ENCODE data around the gene COL20A1.

The COL20A1 gene

DNA sequence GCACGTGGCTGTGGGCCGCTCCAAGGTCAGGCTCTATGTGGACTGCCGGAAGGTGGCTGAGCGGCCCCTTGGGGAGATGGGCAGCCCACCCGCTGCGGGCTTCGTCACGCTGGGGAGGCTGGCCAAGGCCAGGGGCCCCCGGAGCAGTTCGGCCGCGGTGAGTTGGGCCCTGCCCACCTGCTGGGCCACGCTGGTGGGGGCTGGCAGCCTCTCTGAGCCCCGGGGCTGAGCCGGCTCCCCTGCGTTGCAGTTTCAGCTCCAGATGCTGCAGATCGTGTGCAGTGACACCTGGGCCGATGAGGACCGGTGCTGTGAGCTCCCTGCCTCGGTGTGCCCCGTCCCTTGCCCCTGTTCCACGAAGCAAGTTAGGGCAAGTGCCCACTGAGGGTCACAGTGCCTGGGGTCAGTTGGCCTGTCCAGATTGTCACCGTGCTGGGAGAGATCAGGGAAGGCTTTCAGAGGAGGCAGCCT, 27.1 kb downstream of the COL20A1 start:
- DNase-seq (ENCODE audit: low spot score) = no peak

DNA sequence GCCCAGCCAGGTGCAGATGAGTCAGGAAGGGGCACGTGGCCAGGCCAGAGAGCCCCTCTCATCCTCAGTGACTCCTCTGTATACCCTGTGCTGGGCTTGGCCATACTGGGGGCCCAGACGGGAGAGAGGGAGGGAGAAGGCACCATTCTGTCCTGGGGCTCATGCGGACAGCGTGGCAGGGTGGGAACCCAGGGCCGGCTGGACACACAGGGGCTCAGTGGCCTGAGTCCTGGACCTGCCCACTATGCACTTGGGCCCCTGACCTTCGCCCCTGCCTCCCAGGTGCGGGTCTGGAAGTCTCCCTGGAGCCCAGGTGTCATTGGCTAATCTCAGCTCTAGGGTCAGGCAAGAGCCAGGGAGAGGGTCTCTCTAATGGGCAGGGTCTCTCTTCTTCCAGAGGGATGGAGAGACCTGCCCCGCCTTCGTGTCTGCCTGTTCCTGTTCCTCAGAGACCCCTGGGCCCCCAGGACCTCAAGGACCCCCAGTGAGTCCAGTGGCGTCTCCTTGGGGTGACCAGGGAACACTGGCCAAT, 27.7 kb downstream of the COL20A1 start:
- no peak for DNase-seq (ENCODE audit: low spot score)

DNA sequence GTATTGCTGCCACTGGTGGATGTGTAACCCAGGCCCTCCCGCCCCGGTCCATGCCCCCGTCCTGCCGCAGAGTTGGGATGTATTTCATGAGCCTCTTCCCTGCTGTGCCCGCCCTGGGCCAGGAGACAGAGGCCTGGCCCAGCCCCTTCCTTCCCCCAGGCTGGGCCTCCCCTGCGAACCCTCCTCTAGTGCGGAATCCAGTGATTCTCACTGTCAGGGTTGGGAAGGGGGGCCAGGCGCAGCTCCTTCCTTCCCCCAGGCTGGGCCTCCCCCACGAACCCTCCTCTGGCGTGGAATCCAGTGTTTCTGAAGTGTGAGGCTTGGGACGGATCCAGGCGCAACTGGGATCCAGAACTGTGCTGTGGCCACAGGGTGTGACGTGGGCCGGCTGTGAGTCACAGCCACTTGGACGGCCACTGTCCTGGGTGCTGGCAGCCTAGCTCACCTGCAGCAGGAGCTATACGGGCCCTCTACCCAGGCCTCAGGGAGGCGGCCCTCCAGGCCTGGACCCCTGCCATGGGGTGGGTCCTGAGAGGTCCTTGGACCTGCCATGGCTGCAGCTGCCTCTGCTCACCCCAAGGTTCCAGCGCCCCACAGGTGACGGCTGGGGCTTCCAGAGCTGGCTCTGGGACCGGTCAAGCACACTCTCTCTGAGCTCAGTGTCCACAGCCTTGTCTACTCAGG, 28.3 kb downstream of the COL20A1 start:
- DNase-seq (ENCODE audit: low spot score) = no peak

DNA sequence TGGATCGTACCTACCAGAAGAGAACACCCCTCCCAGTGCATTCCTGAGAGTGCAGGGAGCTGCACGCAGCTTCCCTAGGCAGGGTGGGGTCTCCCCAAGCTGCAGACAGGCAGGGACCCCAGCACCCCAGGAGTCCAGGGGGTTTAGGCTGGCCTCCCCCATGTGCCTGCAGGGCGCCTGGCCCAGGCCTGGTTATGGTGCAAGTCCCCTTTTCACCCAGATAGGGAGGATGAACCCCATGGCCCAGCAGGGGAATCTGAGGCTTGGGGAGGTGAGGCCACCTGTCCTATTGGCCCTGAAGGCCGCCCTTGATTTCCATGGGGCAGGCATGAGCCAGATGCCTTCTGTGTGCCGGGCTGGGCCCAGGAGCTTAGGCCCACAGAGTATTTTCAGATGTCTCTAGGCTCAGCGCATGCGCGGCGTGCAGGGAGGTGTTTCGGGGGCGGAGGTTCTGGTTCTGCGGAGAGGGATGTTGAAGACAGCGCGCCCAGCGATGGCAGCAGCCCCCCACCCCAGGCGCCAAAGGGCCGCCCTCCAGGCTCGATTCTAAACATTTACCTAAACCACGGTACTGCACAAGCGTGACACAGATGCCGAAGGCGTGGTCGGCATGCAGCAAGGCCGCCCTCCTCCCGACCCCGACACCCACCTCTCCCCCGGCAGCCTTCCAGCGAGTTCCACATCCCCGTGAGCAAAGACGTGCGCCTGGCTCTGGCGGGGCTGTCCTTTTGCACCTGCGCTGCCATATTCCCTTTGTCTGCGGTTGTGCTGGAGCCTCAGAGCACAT, 29.4 kb downstream of the COL20A1 start:
- DNase-seq (ENCODE audit: low spot score) = no peak

DNA sequence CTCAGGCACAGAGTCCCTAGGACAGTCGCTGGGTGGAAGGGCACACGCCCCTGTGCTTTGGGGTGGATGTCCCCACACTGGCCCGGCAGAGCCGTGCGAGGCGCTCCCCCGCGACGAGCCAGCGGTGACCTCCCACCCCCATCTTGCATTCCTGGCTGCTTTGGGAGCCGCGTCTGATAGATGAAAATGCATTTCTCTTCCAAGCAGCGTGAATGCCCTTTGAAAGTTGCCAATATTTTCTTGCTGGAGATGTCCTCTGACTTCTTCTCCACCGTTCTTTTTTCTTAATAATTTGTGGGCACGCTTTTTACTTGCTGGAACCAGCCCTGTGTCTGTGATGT, 29.9 kb downstream of the COL20A1 start:
- no peak for DNase-seq (ENCODE audit: low spot score)

DNA sequence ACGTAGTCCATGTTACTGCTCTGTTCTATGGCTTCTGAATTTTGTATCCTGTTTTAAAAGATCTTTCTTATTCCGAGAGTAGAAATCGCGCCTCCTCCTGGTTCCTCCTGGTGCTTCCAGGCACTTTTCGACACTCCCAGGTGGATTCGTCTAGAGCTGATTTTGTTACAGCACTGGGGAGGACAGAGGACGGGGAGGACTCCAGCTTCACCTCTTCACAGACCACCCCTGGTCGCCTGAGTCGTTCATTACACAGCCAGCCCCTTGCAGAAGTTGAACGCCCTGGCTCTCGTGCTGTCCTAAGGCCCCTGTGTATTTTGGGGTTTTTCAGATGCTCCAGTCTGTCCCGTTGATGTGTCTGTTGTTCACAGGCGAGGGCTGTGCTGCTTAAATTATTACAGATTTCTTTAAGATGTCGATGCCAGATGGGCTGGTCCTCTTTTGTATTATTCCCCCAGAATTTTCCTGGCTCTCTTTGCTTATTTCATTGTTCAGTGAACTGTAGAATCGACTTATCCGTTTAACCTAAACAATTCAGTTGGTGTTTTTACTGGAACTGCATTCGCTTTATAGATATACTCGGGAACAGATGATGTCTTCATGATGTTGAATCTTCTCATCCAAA, 30.5 kb downstream of the COL20A1 start:
- DNase-seq (ENCODE audit: low spot score) = no peak

DNA sequence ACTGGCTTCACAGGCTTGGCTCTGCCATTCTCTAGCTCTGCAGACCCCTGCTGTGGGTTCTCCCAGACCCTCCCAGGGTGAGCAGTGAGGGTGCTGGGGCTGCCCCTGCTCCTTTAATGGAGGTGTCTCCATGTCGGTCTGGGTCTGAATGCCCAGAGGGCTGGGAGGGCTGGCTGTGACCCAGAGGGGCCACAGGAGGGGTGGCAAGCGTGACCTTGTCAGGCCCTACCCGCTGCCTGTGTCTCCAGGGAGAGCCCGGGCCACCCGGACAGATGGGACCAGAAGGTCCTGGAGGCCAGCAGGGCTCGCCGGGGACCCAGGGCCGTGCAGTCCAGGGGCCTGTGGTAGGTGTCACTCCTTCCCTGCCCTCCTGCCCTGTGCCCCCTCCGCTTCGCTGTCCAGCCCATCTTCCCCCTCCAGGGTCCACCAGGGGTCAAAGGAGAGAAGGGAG, 32.1 kb downstream of the COL20A1 start:
- no peak for DNase-seq (ENCODE audit: low spot score)

DNA sequence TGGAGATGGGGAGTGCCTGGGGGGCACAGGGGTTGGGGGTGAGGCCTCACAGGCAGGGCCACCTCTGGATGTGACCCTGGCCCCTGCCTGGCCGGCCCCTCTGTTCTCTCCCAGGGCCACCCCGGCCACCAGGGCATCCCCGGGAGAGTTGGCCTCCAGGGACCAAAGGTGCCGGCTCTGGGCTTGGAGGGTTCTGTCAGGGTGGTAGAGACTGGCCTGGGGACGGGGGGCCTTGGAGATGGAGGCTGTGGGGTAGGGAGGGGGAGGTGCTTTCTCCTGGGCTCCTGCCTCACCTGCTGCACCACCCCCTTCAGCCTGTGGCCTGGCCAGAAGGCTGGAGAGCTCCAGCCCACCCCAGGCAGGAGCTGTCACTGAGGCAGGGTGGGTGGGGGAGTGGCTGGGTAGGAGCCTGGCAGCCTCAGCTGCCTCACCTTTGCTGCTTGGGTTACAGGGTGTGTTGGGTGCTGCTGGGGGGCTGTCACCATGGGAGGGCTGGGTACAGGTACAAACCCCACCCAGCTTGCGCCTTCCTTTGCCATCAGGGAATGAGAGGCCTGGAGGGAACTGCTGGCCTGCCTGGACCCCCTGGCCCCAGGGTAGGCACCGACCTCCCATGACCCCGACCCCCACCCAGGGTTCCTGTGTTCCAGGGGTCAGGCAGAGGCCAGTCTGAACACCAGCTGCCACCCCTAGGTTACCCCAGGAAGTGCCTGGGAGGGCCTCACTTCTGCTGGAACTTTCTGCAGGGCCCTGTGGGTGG, 32.7 kb downstream of the COL20A1 start:
- no peak for DNase-seq (ENCODE audit: low spot score)

DNA sequence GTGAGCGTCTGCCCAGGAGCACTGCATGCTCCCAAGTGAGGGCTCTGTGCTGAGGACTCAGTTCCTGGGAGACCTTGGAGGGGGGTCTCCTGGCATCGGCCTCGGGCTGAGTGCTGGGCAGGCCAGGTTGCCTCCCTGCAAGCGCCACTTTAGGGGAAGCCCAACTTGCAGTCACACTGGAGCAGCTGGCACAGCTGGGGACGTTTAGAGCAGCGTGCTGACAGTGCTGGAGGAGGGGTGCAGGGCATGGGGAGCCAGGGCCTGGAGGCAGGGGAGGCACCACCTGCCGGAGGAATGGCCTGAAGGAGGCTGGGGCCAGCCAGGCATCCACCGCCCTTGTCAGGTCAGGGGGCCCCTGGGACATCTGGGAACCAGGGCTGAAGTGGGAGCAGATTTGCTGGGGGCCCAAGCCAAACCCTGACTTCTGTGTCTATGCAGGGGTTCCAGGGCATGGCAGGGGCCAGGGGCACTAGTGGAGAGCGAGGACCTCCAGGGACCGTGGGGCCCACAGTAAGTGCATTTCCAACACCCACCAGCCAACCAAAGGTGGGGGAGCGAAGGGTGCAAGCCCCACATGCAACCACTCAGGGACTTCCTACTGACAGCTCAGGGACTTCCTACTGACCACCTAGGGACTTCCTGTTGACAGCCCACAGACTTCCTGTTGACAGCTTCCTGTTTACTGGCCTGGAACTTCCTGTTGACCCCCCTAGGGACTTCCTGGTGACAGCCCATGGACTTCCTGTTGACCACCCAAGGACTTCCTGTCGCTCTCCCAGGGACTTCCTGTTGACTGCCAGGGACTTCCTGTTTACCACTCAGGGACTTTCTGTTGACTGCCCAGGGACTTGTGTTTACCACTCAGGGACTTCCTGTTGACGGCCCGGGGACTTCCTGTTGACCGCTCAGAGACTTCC, 33.6 kb downstream of the COL20A1 start:
- DNase-seq (ENCODE audit: low spot score) = no peak

DNA sequence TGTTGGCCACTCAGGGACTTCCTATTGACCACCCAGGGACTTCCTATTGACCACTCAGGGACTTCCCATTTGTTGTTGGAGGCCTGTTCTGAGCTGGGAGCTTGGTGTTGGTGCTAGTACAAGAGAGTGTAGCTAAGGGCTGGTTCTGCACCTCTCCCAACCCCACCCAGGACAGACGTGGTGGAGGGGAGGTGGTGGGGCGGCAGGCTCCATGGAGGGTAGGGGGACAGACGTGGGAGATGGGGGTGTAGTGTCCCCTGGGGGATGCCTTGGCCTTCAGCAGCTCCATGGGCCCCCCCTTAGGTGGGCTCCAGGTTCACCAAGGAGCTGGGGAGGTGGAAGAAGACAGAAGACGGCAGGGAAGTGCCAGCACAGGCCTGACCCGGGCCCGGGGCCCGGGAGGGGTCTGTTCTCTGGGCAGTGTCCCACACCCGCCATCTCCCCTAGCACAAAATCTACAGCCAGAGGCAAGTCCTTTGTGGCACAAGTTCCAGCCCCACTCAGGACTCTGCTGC, 34.3 kb downstream of the COL20A1 start:
- DNase-seq (ENCODE audit: low spot score) = no peak

DNA sequence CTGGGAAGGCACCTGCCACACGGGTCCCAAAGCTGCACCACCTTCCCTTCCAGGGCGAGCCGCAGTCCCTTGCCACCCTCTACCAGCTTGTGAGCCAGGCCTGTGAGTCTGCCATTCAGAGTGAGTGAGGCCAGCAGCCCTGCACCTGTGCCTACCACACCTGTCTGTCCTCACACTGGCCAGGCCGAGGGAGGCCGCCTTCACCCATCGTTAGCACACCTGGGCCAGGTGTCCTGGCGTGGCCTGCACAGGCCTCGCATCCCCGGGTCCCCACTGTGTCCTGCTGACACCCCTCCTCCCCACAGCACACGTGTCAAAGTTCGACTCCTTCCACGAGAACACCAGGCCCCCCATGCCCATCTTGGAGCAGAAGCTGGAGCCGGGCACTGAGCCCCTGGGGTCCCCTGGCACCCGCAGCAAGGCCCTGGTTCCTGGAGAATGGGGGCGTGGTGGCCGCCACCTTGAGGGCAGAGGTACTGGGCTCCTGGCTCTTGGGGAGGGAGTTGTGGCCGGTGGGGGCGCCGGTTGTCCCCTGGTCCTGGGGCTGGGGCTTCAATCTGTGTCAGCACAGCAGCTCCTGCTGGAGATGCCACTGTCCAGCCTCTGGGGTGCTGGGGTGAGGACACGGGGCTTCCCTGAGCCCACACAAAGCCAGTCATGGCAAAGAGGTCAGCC, 35.2 kb downstream of the COL20A1 start:
- DNase-seq (ENCODE audit: low spot score) = no peak

DNA sequence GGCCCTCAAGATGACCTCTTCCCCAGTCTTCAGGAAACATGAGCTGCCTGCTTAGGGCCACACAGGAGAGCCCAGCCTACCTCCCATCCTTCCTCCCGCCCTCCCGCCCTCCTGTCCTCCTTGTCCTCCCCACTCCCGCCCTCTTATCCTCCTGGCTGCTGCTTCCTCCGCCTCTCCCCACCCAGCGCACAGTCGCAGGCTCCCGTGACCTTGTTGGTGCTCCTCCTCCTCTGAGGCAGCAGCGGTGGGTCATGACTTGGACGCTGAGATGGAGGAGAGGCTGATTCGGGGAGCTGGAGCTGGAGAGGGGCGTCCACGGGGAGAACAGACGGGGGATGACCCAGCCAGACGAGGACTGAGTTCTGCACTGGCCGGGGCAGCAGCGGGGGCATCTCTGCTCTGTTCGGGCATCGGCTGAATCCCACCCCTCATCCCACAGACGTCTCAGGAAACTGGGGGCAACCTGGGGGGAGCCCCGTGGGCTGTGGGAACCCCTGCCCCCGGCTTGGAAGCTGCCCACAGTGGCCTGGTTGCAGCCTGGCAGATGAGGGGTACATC, 35.8 kb downstream of the COL20A1 start:
- no peak for DNase-seq (ENCODE audit: low spot score)

DNA sequence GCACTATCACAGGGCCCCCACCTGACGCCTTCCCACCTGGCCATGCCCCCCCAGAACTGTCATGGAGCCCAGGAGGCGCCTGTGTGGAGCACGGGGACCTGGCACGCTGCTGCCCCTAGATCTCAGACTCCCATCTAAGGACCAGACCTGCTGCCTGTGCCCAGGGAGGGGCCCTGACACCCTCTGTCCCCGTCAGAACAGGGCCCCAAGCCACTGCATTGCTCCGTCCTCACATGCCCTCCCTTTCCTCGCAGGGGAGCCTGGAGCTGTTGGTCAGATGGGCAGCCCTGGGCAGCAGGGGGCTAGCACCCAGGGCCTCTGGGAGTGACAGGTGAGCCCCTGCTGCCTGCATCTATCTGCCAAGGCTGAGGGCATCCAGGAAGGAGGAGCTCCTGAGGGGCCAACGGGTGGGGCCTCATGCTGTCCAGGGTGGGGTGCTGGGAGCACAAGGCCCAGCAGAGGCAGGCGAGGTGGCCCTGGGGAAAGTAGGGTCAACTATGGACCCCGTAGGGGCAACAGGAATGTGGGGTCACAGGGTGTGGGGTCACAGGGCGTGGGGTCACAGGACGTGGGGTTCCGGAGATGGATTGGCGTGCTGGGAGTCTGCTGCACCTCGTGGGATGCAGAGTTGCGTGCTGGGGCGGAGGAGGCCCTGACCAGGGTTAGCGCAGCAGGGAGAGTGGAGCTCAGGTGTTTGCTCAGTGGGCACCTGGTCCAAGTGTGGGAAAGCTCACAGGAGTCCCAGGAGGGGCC, 36.5 kb downstream of the COL20A1 start:
- DNase-seq (ENCODE audit: low spot score) = no peak

DNA sequence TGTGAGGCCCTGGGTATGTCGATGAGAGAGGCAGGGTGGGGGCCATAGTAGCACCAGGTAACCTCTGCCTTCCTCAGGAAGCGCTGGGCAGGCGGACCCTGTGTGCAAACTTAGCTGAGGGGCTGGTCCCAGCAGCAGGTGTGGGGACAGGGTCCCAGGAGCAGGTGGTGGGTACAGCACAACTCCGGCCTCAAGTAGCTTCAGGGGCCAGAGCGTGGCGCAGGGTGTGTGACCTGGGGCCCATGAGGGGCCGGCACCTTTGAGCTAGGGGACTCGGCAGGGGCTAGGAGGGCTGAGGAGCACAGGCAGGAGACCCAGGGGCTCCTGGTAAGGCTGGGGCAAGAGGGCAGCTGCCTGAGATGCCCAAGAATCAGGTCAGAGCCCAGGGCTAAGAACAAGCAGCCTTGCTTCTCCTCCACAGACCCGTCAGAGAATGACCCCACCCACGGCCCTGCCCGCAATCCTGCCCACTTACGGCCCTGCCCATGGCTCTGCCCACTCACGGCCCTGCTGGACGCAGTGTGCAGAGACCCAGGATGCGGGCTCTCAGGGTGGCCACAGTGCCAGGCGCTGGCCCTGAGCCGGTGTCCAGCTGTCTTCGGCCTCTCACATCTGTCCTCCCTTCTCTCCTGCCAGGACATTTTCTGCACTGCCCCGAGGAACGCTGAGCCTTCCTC, 37.2 kb downstream of the COL20A1 start:
- DNase-seq (ENCODE audit: low spot score) = no peak

DNA sequence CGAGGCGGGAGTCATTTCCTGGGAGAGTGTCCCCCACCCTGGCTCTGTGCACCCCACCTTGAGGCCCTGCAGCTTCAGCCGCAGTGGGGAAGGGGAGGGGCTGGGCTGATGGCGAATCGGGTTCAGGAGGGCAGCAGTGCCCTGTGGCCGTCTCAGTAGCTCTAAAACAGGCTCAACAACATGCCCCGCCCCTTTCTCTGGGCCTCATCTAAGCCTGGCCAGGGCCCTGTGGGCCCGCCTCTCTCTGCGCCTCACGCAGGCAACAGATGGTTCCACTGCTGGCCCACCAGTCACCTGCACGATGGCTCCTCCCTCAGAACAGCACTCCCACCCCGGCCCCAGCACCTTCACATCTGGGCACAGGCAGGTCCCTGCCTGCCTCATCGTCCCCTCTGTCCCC, 38.0 kb downstream of the COL20A1 start:
- DNase-seq (ENCODE audit: low spot score) = no peak

DNA sequence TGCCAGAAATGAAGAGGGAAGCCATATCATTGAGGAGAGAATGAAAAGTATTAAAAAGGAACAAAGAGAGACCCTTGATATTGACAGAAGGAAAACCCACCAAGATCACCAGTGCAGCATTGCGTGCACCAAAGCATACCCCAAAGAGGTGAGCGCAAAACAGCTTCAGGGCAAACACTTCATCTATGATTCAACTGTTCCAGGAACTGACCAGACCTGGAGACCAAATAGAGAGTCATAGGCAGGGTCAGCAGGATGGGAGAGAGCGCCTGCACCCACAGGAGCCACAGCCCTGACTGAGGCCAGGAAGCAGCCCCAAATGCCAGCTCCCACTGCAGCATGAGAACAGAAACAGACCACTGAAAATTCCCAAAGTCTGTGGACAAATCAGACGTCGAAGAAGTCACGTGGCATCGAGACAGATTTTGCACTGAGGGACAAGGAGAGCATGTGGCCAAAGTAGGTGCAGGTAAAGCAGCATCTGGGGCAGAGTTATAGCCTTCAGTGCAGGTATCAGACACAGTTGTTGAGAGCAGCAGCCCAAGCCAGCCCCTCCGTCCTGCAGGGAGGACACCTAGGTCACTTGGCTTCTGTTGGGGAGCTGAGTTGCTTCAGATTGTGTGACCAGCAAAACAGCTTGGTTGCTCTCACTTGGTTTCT, 38.9 kb downstream of the COL20A1 start:
- DNase-seq (ENCODE audit: low spot score) = no peak

DNA sequence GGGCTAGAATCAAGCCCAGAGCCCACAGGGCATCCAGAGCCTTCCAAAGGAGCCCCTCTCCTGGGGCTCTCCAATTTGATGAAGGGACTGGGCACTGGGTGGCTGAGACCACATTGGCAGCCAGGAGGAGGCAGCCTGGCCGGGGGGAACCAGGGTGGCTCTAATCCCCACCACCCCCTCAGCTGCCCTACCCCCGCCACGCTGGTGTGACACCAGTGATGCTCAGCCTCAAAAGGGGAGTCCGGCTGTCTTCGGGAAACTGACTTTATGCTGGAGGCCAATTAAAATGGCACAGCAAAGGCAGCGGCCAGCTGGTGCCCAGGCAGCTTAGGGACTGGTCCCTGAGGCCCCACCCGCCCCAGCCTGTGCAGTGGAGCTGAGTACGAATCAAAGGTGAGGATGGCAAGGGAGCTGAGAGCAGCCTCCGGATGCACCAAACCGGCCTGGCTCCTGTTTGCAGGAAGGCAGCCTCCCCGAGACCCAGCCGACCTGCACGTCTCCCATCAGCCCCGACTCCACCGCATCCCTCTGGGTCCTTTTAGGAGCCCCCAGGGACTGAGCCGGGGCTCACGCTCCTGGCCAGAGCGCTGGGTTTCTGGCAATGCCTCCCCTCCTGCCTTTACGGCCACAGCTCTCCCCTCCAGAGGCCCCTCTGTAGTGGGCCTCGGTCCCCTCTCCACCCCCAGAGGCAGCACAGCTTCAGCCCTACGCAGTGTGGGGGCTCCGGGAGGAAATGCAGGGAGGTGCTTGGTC, 39.7 kb downstream of the COL20A1 start:
- no peak for DNase-seq (ENCODE audit: low spot score)

All from hepatic stellate cell (primary cell).